Panc1 (cell line): Measurements from ENCODE around the gene SYNPO2L.

Source experiments
- CTCF ChIP-seq: fragments of 450-650 bp; IDR thresholded peaks from 2 replicates; pipeline ENCODE4 v1.5.1; 2017; ENCODE audit warnings: mild to moderate bottlenecking
- POLR2AphosphoS5 ChIP-seq: IDR thresholded peaks from 2 replicates; pipeline ENCODE4 v1.6.1; 2012; ENCODE audit warnings: mild to moderate bottlenecking, low read depth, low read length, moderate library complexity
- REST ChIP-seq, 2 experiments: IDR thresholded peaks; 2 replicates each; pipeline ENCODE4 v1.6.1; 2011 to 2012; ENCODE audit warnings: low read depth in 2 of 2, control low read depth in 1 of 2, low read length in 1 of 2, mild to moderate bottlenecking in 1 of 2, moderate library complexity in 1 of 2; ENCODE audit not compliant: insufficient read depth in 1 of 2
- SIN3A ChIP-seq: IDR thresholded peaks from 2 replicates; pipeline ENCODE4 v1.6.1; 2012; ENCODE audit warnings: low read depth, mild to moderate bottlenecking, low read length, moderate library complexity, borderline replicate concordance; ENCODE audit not compliant: insufficient read depth
- TCF7L2 ChIP-seq: IDR thresholded peaks from 2 replicates; pipeline ENCODE4 v1.6.1; 2011; ENCODE audit warnings: mild to moderate bottlenecking, low read depth, low read length, inconsistent platforms

- TF ChIP-seq CTCF (no peak), REST (IDR thresholded peaks at IDR 0.05; ENCODE audit: insufficient read depth in 1 of 2, low read depth in 2 of 2, low read length in 1 of 2) (no peak), POLR2AphosphoS5 (no peak), SIN3A (no peak), TCF7L2 (no peak)
These were observed 46.7 kb downstream of the SYNPO2L start for GRCh38 chr10:73609116-73609515.
